Memory B cell (primary cell): ENCODE data around the gene PRDM7.
A peak's percentile ranks its signal among the peaks of the same experiment; 100 is the strongest.

ENCODE experiments used
- ATAC-seq: fragments of 150-1000 bp; cut with Tn5 transposase; 2 replicates; pipeline ENCODE4 v1.10.0; 2021; ENCODE audit warnings: low read depth, mild to moderate bottlenecking, moderate library complexity
- DNase-seq, 2 donors: peaks; one replicate each; pipeline ENCODE4 v3.0.0; 2022; ENCODE audit warnings: low spot score in 2 of 2
- H3K27ac Mint-ChIP-seq: one replicate; pipeline ENCODE4 v1.8.0; 2022; ENCODE audit warnings: mild to moderate bottlenecking, moderate library complexity, mixed read lengths
- H3K27me3 Mint-ChIP-seq: one replicate; pipeline ENCODE4 v1.8.0; 2022; ENCODE audit warnings: mixed read lengths
- H3K36me3 Mint-ChIP-seq: one replicate; pipeline ENCODE4 v1.8.0; 2022; ENCODE audit warnings: mild to moderate bottlenecking, mixed read lengths
- H3K4me1 Mint-ChIP-seq: one replicate; pipeline ENCODE4 v1.8.0; 2022; ENCODE audit warnings: mixed read lengths
- H3K4me3 Mint-ChIP-seq: one replicate; pipeline ENCODE4 v1.8.0; 2022; ENCODE audit warnings: mild to moderate bottlenecking, moderate library complexity, mixed read lengths
- H3K9me3 Mint-ChIP-seq: one replicate; pipeline ENCODE4 v1.8.0; 2022; ENCODE audit warnings: mixed read lengths

The PRDM7 gene

GRCh38 chr16:90053902-90054500, 23.1 kb downstream of the PRDM7 start:
- no peak for ATAC-seq
- H3K9me3 Mint-ChIP-seq, result peaks cover 17% of the 10 kb centered on the region
- H3K36me3 Mint-ChIP-seq, result peaks cover 11% of the 10 kb centered on the region
- no peak for DNase-seq
- H3K4me1 Mint-ChIP-seq, result peaks cover 3% of the 10 kb centered on the region
- H3K4me3 Mint-ChIP-seq, result no peak overlapping the region
- H3K27me3 Mint-ChIP-seq, result peaks cover 9% of the 10 kb centered on the region
- H3K27ac Mint-ChIP-seq, result no peak overlapping the region

- DNase-seq, result no peak
- ATAC-seq, result no peak
Observed at GRCh38 chr16:90050969-90051368, 26.2 kb downstream of the PRDM7 start.

GRCh38 chr16:90048737-90049330, 28.3 kb downstream of the PRDM7 start:
- Mint-ChIP-seq H3K36me3 (peaks cover 7% of the 10 kb centered on the region), H3K4me1 (peaks cover 2% of the 10 kb centered on the region), H3K4me3 (no peak overlapping the region), H3K27ac (no peak overlapping the region), H3K9me3 (peaks cover 7% of the 10 kb centered on the region), H3K27me3 (peaks cover 15% of the 10 kb centered on the region)
- ATAC-seq, result no peak
- no peak for DNase-seq

More at GRCh38 chr16:90050969-90051368, 26.2 kb downstream of the PRDM7 start:
- Mint-ChIP-seq H3K27ac (no peak overlapping the region), H3K36me3 (peaks cover 11% of the 10 kb centered on the region), H3K9me3 (peaks cover 17% of the 10 kb centered on the region), H3K27me3 (peaks cover 14% of the 10 kb centered on the region), H3K4me3 (no peak overlapping the region), H3K4me1 (peaks cover 2% of the 10 kb centered on the region)

GRCh38 chr16:90048347-90048722, 28.8 kb downstream of the PRDM7 start:
- Mint-ChIP-seq H3K4me1 (peaks cover 2% of the 10 kb centered on the region), H3K27me3 (peaks cover 17% of the 10 kb centered on the region), H3K4me3 (no peak overlapping the region), H3K36me3 (peaks cover 4% of the 10 kb centered on the region), H3K27ac (no peak overlapping the region), H3K9me3 (peaks cover 5% of the 10 kb centered on the region)
- DNase-seq (no peak), ATAC-seq (no peak)

GRCh38 chr16:90047714-90048346, 29.3 kb downstream of the PRDM7 start:
- no peak overlapping the region for H3K27ac Mint-ChIP-seq
- ATAC-seq (peak; percentile 21), DNase-seq (no peak)
- H3K9me3 Mint-ChIP-seq, result no peaks in the 10 kb centered on the region
- peaks cover 19% of the 10 kb centered on the region for H3K27me3 Mint-ChIP-seq
- peaks cover 2% of the 10 kb centered on the region for H3K4me1 Mint-ChIP-seq
- no peaks in the 10 kb centered on the region for H3K36me3 Mint-ChIP-seq
- no peak overlapping the region for H3K4me3 Mint-ChIP-seq

- H3K4me3 Mint-ChIP-seq, result no peak overlapping the region
- DNase-seq (peak in 1 of 2 donors; percentile 25), ATAC-seq (no peak)
- H3K4me1 Mint-ChIP-seq, result peaks cover 2% of the 10 kb centered on the region
- H3K27ac Mint-ChIP-seq, result no peak overlapping the region
- no peaks in the 10 kb centered on the region for H3K9me3 Mint-ChIP-seq
- no peaks in the 10 kb centered on the region for H3K36me3 Mint-ChIP-seq
- H3K27me3 Mint-ChIP-seq, result peaks cover 20% of the 10 kb centered on the region
Observed at GRCh38 chr16:90046971-90047713, 30.0 kb downstream of the PRDM7 start.

- Mint-ChIP-seq H3K4me1 (peaks cover 2% of the 10 kb centered on the region), H3K9me3 (no peaks in the 10 kb centered on the region), H3K4me3 (no peak overlapping the region), H3K27me3 (peaks cover 20% of the 10 kb centered on the region), H3K36me3 (no peaks in the 10 kb centered on the region), H3K27ac (no peak overlapping the region)
- DNase-seq, result no peak
- ATAC-seq, result no peak
Observed at GRCh38 chr16:90046122-90046970, 30.8 kb downstream of the PRDM7 start.

GRCh38 chr16:90044111-90044551, 33.0 kb downstream of the PRDM7 start:
- peaks cover 2% of the 10 kb centered on the region for H3K4me1 Mint-ChIP-seq
- no peaks in the 10 kb centered on the region for H3K36me3 Mint-ChIP-seq
- ATAC-seq (no peak), DNase-seq (no peak)
- no peaks in the 10 kb centered on the region for H3K9me3 Mint-ChIP-seq
- H3K27ac Mint-ChIP-seq, result no peak overlapping the region
- H3K4me3 Mint-ChIP-seq, result no peak overlapping the region
- peaks cover 20% of the 10 kb centered on the region for H3K27me3 Mint-ChIP-seq

- H3K9me3 Mint-ChIP-seq, result no peaks in the 10 kb centered on the region
- peaks cover 2% of the 10 kb centered on the region for H3K4me1 Mint-ChIP-seq
Observed at GRCh38 chr16:90043526-90043925, 33.6 kb downstream of the PRDM7 start.

GRCh38 chr16:90042946-90043514, 34.1 kb downstream of the PRDM7 start:
- Mint-ChIP-seq H3K27ac (no peak overlapping the region), H3K27me3 (peaks cover 20% of the 10 kb centered on the region), H3K36me3 (no peaks in the 10 kb centered on the region), H3K4me3 (no peak overlapping the region), H3K9me3 (no peaks in the 10 kb centered on the region), H3K4me1 (peaks cover 2% of the 10 kb centered on the region)
- DNase-seq (no peak), ATAC-seq (no peak)

More at GRCh38 chr16:90043526-90043925, 33.6 kb downstream of the PRDM7 start:
- Mint-ChIP-seq H3K27ac (no peak overlapping the region), H3K36me3 (no peaks in the 10 kb centered on the region), H3K4me3 (no peak overlapping the region), H3K27me3 (peaks cover 20% of the 10 kb centered on the region)
- DNase-seq (no peak), ATAC-seq (no peak)

GRCh38 chr16:90041896-90042473, 35.1 kb downstream of the PRDM7 start:
- DNase-seq (no peak), ATAC-seq (no peak)
- H3K4me3 Mint-ChIP-seq, result no peak overlapping the region
- H3K27me3 Mint-ChIP-seq, result peaks cover 20% of the 10 kb centered on the region
- H3K27ac Mint-ChIP-seq, result no peak overlapping the region
- H3K4me1 Mint-ChIP-seq, result peaks cover 2% of the 10 kb centered on the region
- no peaks in the 10 kb centered on the region for H3K9me3 Mint-ChIP-seq
- H3K36me3 Mint-ChIP-seq, result no peaks in the 10 kb centered on the region

- peaks cover 2% of the 10 kb centered on the region for H3K36me3 Mint-ChIP-seq
- no peak overlapping the region for H3K4me3 Mint-ChIP-seq
- no peaks in the 10 kb centered on the region for H3K9me3 Mint-ChIP-seq
- ATAC-seq (no peak), DNase-seq (no peak)
- peaks cover 11% of the 10 kb centered on the region for H3K27me3 Mint-ChIP-seq
- H3K27ac Mint-ChIP-seq, result no peak overlapping the region
- no peaks in the 10 kb centered on the region for H3K4me1 Mint-ChIP-seq
Observed at GRCh38 chr16:90040152-90041023, 36.7 kb downstream of the PRDM7 start.
